SK-N-SH treated with all-trans-retinoic acid at 6 μM for 48 hours (cell line): ENCODE measurements around the gene PRPF38A.

Experiments used
- BACH2 ChIP-seq: fragments of 250-450 bp; sonication (Bioruptor Pico); IDR thresholded peaks from 2 replicates; pipeline ENCODE4 v1.9.0; 2021; ENCODE audit warnings: mild to moderate bottlenecking, borderline replicate concordance
- CREB5 ChIP-seq: fragments of 250-450 bp; sonication (Bioruptor Pico); IDR thresholded peaks from 2 replicates; pipeline ENCODE4 v1.5.1; 2020; ENCODE audit warnings: low read depth, mild to moderate bottlenecking, moderate library complexity
- CSRNP3 ChIP-seq: fragments of 250-450 bp; sonication (Bioruptor Pico); IDR thresholded peaks from 2 replicates; pipeline ENCODE4 v1.5.1; 2021; ENCODE audit warnings: mild to moderate bottlenecking, moderate library complexity
- PATZ1 ChIP-seq: fragments of 250-450 bp; sonication (Bioruptor Pico); IDR thresholded peaks from 2 replicates; pipeline ENCODE4 v1.8.0; 2020; ENCODE audit warnings: mild to moderate bottlenecking, moderate library complexity, borderline replicate concordance
- POU6F1 ChIP-seq: fragments of 250-450 bp; sonication (Bioruptor Pico); IDR thresholded peaks from 2 replicates; pipeline ENCODE4 v1.8.0; 2021; ENCODE audit warnings: low read depth, mild to moderate bottlenecking, moderate library complexity, borderline replicate concordance
- PPARA ChIP-seq: fragments of 250-450 bp; sonication (Bioruptor Pico); IDR thresholded peaks from 2 replicates; pipeline ENCODE4 v1.5.0; 2020; ENCODE audit warnings: mild to moderate bottlenecking, borderline replicate concordance
- RARB ChIP-seq: fragments of 250-450 bp; sonication (Bioruptor Pico); IDR thresholded peaks from 2 replicates; pipeline ENCODE4 v1.8.0; 2021; ENCODE audit warnings: mild to moderate bottlenecking, moderate library complexity
- ZC3H10 ChIP-seq: fragments of 250-450 bp; sonication (Bioruptor Pico); IDR thresholded peaks from 2 replicates; pipeline ENCODE4 v1.5.1; 2021; ENCODE audit warnings: mild to moderate bottlenecking, moderate library complexity
- ZFP3 ChIP-seq: fragments of 250-450 bp; sonication (Bioruptor Pico); IDR thresholded peaks from 2 replicates; pipeline ENCODE4 v1.5.0; 2020; ENCODE audit warnings: mild to moderate bottlenecking, moderate library complexity
- ZFP30 ChIP-seq: fragments of 450-650 bp; formaldehyde crosslinking; IDR thresholded peaks from 2 replicates; pipeline ENCODE4 v1.5.0; 2022; ENCODE audit warnings: mild to moderate bottlenecking, moderate library complexity
- ZNF565 ChIP-seq: fragments of 450-650 bp; formaldehyde crosslinking; conservative IDR thresholded peaks from 2 replicates; pipeline ENCODE4 v1.5.0; 2020; ENCODE audit warnings: low read depth, mild to moderate bottlenecking, moderate library complexity
- ZNF70 ChIP-seq: fragments of 450-650 bp; formaldehyde crosslinking; IDR thresholded peaks from 2 replicates; pipeline ENCODE4 v1.5.0; 2020; ENCODE audit warnings: mild to moderate bottlenecking, moderate library complexity

GRCh38 chr1:52463891-52464290, 59.5 kb downstream of the PRPF38A start:
- TF ChIP-seq BACH2 (CRISPR knock-in tag) = no peak
- no peak for TF ChIP-seq ZC3H10 (CRISPR knock-in tag)
- no peak for TF ChIP-seq ZNF70
- no peak for TF ChIP-seq POU6F1 (CRISPR knock-in tag)
- TF ChIP-seq CSRNP3 = no peak
- no peak for TF ChIP-seq ZFP30
- no peak for TF ChIP-seq ZNF565
- TF ChIP-seq ZFP3 (CRISPR knock-in tag) = no peak
- TF ChIP-seq PATZ1 (CRISPR knock-in tag) = no peak
- TF ChIP-seq RARB (CRISPR knock-in tag) = no peak
- TF ChIP-seq CREB5 (CRISPR knock-in tag) = no peak
- no peak for TF ChIP-seq PPARA (CRISPR knock-in tag)
